GF-D8 (cell line): ENCODE data around the gene TBCE.
"Not testable (repeated sequence)": the region's sequence is repeated elsewhere in the genome, so short reads cannot be mapped to it uniquely, and the experiment has no call there.

Source experiments
- DNase-seq: peaks from one replicate; lab custom pipeline; 2025; lab: John Stamatoyannopoulos, UW

TBCE gene

GRCh38 chr1:235455823-235456222 lies 88.6 kb downstream of the TBCE start:
- no peak for DNase-seq

- DNase-seq: not testable (repeated sequence)
These were observed 90.6 kb downstream of the TBCE start for GRCh38 chr1:235457856-235458255.

GRCh38 chr1:235460770-235461169 lies 93.5 kb downstream of the TBCE start:
- DNase-seq: no peak

- DNase-seq: no peak
These were observed 94.7 kb downstream of the TBCE start for GRCh38 chr1:235461954-235462353.

GRCh38 chr1:235462832-235463231 lies 95.6 kb downstream of the TBCE start:
- not testable (repeated sequence) for DNase-seq

- DNase-seq: no peak
These were observed 97.8 kb downstream of the TBCE start for GRCh38 chr1:235465066-235465465.

GRCh38 chr1:235468004-235468403 lies 100.8 kb downstream of the TBCE start:
- DNase-seq: no peak

GRCh38 chr1:235468970-235469369 lies 101.7 kb downstream of the TBCE start:
- no peak for DNase-seq

- DNase-seq: not testable (repeated sequence)
These were observed 102.7 kb downstream of the TBCE start for GRCh38 chr1:235469897-235470296.

GRCh38 chr1:235470741-235471439 lies 103.7 kb downstream of the TBCE start:
- DNase-seq: no peak

GRCh38 chr1:235473806-235474205 lies 106.6 kb downstream of the TBCE start:
- no peak for DNase-seq

GRCh38 chr1:235483090-235483489 lies 115.9 kb downstream of the TBCE start:
- DNase-seq: no peak

- DNase-seq: no peak
These were observed 118.3 kb downstream of the TBCE start for GRCh38 chr1:235485558-235485957.

GRCh38 chr1:235486321-235486720 lies 119.1 kb downstream of the TBCE start:
- DNase-seq: no peak

- no peak for DNase-seq
These were observed 124.4 kb downstream of the TBCE start for GRCh38 chr1:235491644-235492043.

GRCh38 chr1:235494531-235494930 lies 127.3 kb downstream of the TBCE start:
- no peak for DNase-seq

- DNase-seq: no peak
These were observed 127.8 kb downstream of the TBCE start for GRCh38 chr1:235495030-235495429.

- no peak for DNase-seq
These were observed 128.3 kb downstream of the TBCE start for GRCh38 chr1:235495551-235495950.

- DNase-seq: no peak
These were observed 133.8 kb downstream of the TBCE start for GRCh38 chr1:235500971-235501540.
